ENCODE data around the gene CRB3. TPM values are rescaled to one million over a fixed set of nuclear protein-coding genes. Genes with fewer than 3 reads are reported as not detected.

CRB3 gene
- total RNA-seq, 2 donors from 2014 or later = 23.1 to 39.3 TPM

- Histone ChIP-seq H3K36me3 (no peaks in the 10 kb centered on the region), H3K9me3 (no peaks in the 10 kb centered on the region), H3K27me3 (replicated peaks; ENCODE audit: insufficient read depth) (no peaks in the 10 kb centered on the region), H3K4me3 (no peak overlapping the region), H3K27ac (no peak overlapping the region), H3K4me1 (replicated peaks) (no peaks in the 10 kb centered on the region)
- TF ChIP-seq POLR2AphosphoS5 (IDR thresholded peaks at IDR 0.05) = no peak
- TF ChIP-seq POLR2A (IDR thresholded peaks at IDR 0.05) = no peak
- TF ChIP-seq CTCF (IDR thresholded peaks at IDR 0.05) = no peak
- intact Hi-C loops (cut with DNase I) = no loop called here
- WGBS = 91% methylated on average over 8 of the region's 8 CpGs
- DNase-seq (ENCODE audit: low spot score) = no peak
Measured at GRCh38 chr19:6467384-6467783, 3.3 kb downstream of the CRB3 start.

- no peak for DNase-seq (ENCODE audit: low spot score)
- Histone ChIP-seq H3K9me3 (no peaks in the 10 kb centered on the region), H3K4me3 (no peak overlapping the region), H3K36me3 (no peaks in the 10 kb centered on the region), H3K27me3 (replicated peaks; ENCODE audit: insufficient read depth) (no peaks in the 10 kb centered on the region), H3K27ac (no peak overlapping the region), H3K4me1 (replicated peaks) (no peaks in the 10 kb centered on the region)
- WGBS = 70% methylated on average over 8 of the region's 8 CpGs
- intact Hi-C loops (cut with DNase I) = no loop called here
- TF ChIP-seq POLR2AphosphoS5 (IDR thresholded peaks at IDR 0.05) = no peak
- TF ChIP-seq CTCF (IDR thresholded peaks at IDR 0.05) = no peak
- TF ChIP-seq POLR2A (IDR thresholded peaks at IDR 0.05) = no peak
Measured at GRCh38 chr19:6470173-6470572, 6.1 kb downstream of the CRB3 start.

- intact Hi-C loops (cut with DNase I) = no loop called here
- H3K4me1 ChIP-seq (replicated peaks) = no peaks in the 10 kb centered on the region
- H3K9me3 ChIP-seq = no peaks in the 10 kb centered on the region
- TF ChIP-seq POLR2AphosphoS5 (IDR thresholded peaks at IDR 0.05) (no peak), CTCF (IDR thresholded peaks at IDR 0.05) (no peak), POLR2A (IDR thresholded peaks at IDR 0.05) (no peak)
- no peaks in the 10 kb centered on the region for H3K36me3 ChIP-seq
- WGBS = 86% methylated on average over 14 of the region's 14 CpGs
- DNase-seq (ENCODE audit: low spot score) = no peak
- no peak overlapping the region for H3K27ac ChIP-seq
- H3K4me3 ChIP-seq = no peak overlapping the region
- H3K27me3 ChIP-seq (replicated peaks; ENCODE audit: insufficient read depth) = peaks cover 7% of the 10 kb centered on the region
Measured at GRCh38 chr19:6471076-6471475, 7.0 kb downstream of the CRB3 start.

GRCh38 chr19:6472713-6473112 is 8.6 kb downstream of the CRB3 start:
- 64% methylated on average over 4 of the region's 4 CpGs for WGBS
- no peak overlapping the region for H3K4me3 ChIP-seq
- no peak for DNase-seq (ENCODE audit: low spot score)
- intact Hi-C loops (cut with DNase I) = no loop called here
- H3K27me3 ChIP-seq (replicated peaks; ENCODE audit: insufficient read depth) = peaks cover 14% of the 10 kb centered on the region
- no peaks in the 10 kb centered on the region for H3K9me3 ChIP-seq
- no peaks in the 10 kb centered on the region for H3K4me1 ChIP-seq (replicated peaks)
- H3K36me3 ChIP-seq = no peaks in the 10 kb centered on the region
- no peak overlapping the region for H3K27ac ChIP-seq
- no peak for TF ChIP-seq CTCF (IDR thresholded peaks at IDR 0.05)
- TF ChIP-seq POLR2AphosphoS5 (IDR thresholded peaks at IDR 0.05) = no peak
- TF ChIP-seq POLR2A (IDR thresholded peaks at IDR 0.05) = no peak

- WGBS = 77% methylated on average over 9 of the region's 9 CpGs
- H3K4me3 ChIP-seq = no peak overlapping the region
- no peak overlapping the region for H3K27ac ChIP-seq
- no peaks in the 10 kb centered on the region for H3K4me1 ChIP-seq (replicated peaks)
- no peaks in the 10 kb centered on the region for H3K36me3 ChIP-seq
- intact Hi-C loops (cut with DNase I) = no loop called here
- no peaks in the 10 kb centered on the region for H3K9me3 ChIP-seq
- no peak for DNase-seq (ENCODE audit: low spot score)
- TF ChIP-seq POLR2A (IDR thresholded peaks at IDR 0.05) = no peak
- TF ChIP-seq CTCF (IDR thresholded peaks at IDR 0.05) = no peak
- no peak for TF ChIP-seq POLR2AphosphoS5 (IDR thresholded peaks at IDR 0.05)
- peaks cover 14% of the 10 kb centered on the region for H3K27me3 ChIP-seq (replicated peaks; ENCODE audit: insufficient read depth)
Measured at GRCh38 chr19:6473647-6474046, 9.6 kb downstream of the CRB3 start.

Data from prostate gland (tissue), 2 donors.